ENCODE results near the gene GLRX3. TPM values are rescaled to one million over a fixed set of nuclear protein-coding genes. Genes with fewer than 3 reads are reported as not detected.

Gene GLRX3
- total and polyA plus RNA-seq, 2 of the 13 experiments (the other 11 are each of a cell fraction or from before 2014, with no cell fraction given): 91.4 to 135 TPM

DNA sequence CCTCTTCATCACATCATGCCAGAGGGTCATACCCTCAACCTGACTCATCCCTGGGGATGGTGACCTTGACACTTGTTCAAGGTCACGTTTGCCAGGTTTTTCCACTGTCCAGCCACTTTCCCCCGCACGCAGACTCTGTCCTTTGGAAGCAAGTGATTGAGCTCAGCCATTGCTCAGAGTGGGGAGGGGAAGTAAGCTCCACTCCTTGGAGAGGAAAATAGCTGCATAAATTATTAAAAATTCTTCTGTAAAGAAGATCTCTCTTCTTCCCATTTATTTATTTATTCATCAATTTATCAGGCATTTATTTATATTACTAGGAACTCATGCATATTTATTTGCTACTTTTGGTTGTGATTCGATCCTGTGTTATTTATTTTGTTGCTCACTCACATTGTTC, 88.0 kb downstream of the GLRX3 start:
- ATAC-seq: no peak
- Histone ChIP-seq H3K4me1 (ENCODE audit: insufficient read depth, low read length) (no peaks in the 10 kb centered on the region), H2AFZ (ENCODE audit: low read length) (no peak overlapping the region), H3K4me2 (ENCODE audit: low read depth, low read length) (no peak overlapping the region), H3K27ac (ENCODE audit: extremely low read length, insufficient read depth, low read length) (no peak overlapping the region), H3K27me3 (ENCODE audit: control insufficient read depth in 1 of 2, insufficient read depth in 2 of 2, low read length in 2 of 2) (peaks cover 0 to 3% of the 10 kb centered on the region in 2 experiments; a peak in 2 of 5 replicates), H3K79me2 (ENCODE audit: insufficient read depth, low read length) (no peaks in the 10 kb centered on the region), H3K36me3 (replicated peaks in 1 of 2; ENCODE audit: control insufficient read depth in 1 of 2, insufficient read depth in 2 of 2, low read length in 2 of 2) (no peaks in the 10 kb centered on the region), H3K9ac (ENCODE audit: insufficient read depth, low read depth, low read length) (no peak overlapping the region), H4K20me1 (ENCODE audit: insufficient read depth, low read length) (no peaks in the 10 kb centered on the region), H3K9me3 (ENCODE audit: low read length) (peaks cover 24% of the 10 kb centered on the region), H3K4me3 (replicated peaks in 1 of 3; ENCODE audit: insufficient read depth in 1 of 3, low read depth in 2 of 3, low read length in 3 of 3) (no peak overlapping the region)
- 12% methylated on average over 4 of the region's 4 CpGs for WGBS (ENCODE audit: low lambda C conversion rate)
- intact Hi-C loops (cut with micrococcal nuclease; ENCODE audit: unreplicated experiment): no loop called here
- DNase-seq (ENCODE audit: low spot score): no peak
- in situ Hi-C loops (cut with HindIII; ENCODE audit: extremely low pct_ligation_motif_present, low pct_unique_long_range_greater_than_20kb): no loop called here
- no peak for FAIRE-seq
- CTCF ChIA-PET (ENCODE audit: low intra/inter-chr PET ratio, low total read pairs): no interaction called here
- TF ChIP-seq REPIN1 (CRISPR knock-in tag; IDR thresholded peaks at IDR 0.05; ENCODE audit: borderline replicate concordance, low read depth): no peak
- TF ChIP-seq, protein P1, sequence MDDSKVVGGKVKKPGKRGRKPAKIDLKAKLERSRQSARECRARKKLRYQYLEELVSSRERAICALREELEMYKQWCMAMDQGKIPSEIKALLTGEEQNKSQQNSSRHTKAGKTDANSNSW (CRISPR knock-in tag; IDR thresholded peaks at IDR 0.05; ENCODE audit: borderline replicate concordance): no peak
- BruUV-seq (replicated peaks): no TSS peak
- POLR2A ChIA-PET: no interaction called here

DNA sequence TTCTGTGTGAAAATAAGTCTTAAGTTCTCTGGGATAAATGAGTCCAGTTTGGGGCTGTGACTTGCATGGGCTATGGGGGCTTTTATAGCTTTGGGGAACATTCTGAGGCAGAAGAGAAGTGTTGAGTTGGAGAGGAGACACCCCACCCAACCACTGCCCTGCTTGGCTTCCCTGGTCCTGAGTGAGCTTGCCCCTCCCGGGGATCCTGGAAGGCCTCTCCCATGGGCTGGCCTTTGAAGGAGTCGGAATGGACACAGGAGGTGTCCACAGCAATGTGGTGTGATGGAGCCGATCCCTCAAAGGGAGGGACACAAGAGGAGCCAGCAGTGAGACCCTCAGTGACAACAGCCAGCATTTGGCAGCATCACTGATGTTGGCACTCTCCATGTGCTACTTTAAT, 89.8 kb downstream of the GLRX3 start:
- ATAC-seq: no peak
- CTCF ChIA-PET (ENCODE audit: low intra/inter-chr PET ratio, low total read pairs): no interaction called here
- H3K9ac ChIP-seq (ENCODE audit: insufficient read depth, low read depth, low read length): no peak overlapping the region
- H4K20me1 ChIP-seq (ENCODE audit: insufficient read depth, low read length): no peaks in the 10 kb centered on the region
- H3K4me2 ChIP-seq (ENCODE audit: low read depth, low read length): no peak overlapping the region
- H2AFZ ChIP-seq (ENCODE audit: low read length): no peak overlapping the region
- peaks cover 24% of the 10 kb centered on the region for H3K9me3 ChIP-seq (ENCODE audit: low read length)
- in situ Hi-C loops (cut with HindIII; ENCODE audit: extremely low pct_ligation_motif_present, low pct_unique_long_range_greater_than_20kb) (no loop called here), intact Hi-C loops (cut with micrococcal nuclease; ENCODE audit: unreplicated experiment) (no loop called here)
- peaks cover 3 to 9% of the 10 kb centered on the region in 2 experiments; a peak in 3 of 5 replicates for H3K27me3 ChIP-seq (ENCODE audit: control insufficient read depth in 1 of 2, insufficient read depth in 2 of 2, low read length in 2 of 2)
- no TSS peak for BruUV-seq (replicated peaks)
- no peak for DNase-seq (ENCODE audit: low spot score)
- TF ChIP-seq TEAD3 (CRISPR knock-in tag; optimal IDR thresholded peaks at IDR 0.05; ENCODE audit: borderline replicate concordance) (no peak), SP4 (CRISPR knock-in tag; IDR thresholded peaks at IDR 0.05) (no peak), RFX3 (CRISPR knock-in tag; IDR thresholded peaks at IDR 0.05) (no peak), RBFOX2 (IDR thresholded peaks at IDR 0.05; ENCODE audit: low read depth, low read length) (no peak), GTF2F1 (IDR thresholded peaks at IDR 0.05; ENCODE audit: low read length) (no peak), SIN3A (IDR thresholded peaks at IDR 0.05; ENCODE audit: borderline replicate concordance, low read depth, low read length) (no peak), EED (CRISPR knock-in tag; IDR thresholded peaks at IDR 0.05) (no peak), ZNF703 (CRISPR knock-in tag; IDR thresholded peaks at IDR 0.05; ENCODE audit: borderline replicate concordance) (no peak), POLR2A (IDR thresholded peaks at IDR 0.05; ENCODE audit: insufficient read depth in 1 of 2, low read depth in 2 of 2, low read length in 2 of 2) (no peak), ZBTB7A (CRISPR knock-in tag; IDR thresholded peaks at IDR 0.05) (no peak), SMC3 (IDR thresholded peaks at IDR 0.05; ENCODE audit: low read length) (no peak)
- TF ChIP-seq, protein P2, sequence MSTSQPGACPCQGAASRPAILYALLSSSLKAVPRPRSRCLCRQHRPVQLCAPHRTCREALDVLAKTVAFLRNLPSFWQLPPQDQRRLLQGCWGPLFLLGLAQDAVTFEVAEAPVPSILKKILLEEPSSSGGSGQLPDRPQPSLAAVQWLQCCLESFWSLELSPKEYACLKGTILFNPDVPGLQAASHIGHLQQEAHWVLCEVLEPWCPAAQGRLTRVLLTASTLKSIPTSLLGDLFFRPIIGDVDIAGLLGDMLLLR (CRISPR knock-in tag; IDR thresholded peaks at IDR 0.05): no peak
- TF ChIP-seq, protein P3, sequence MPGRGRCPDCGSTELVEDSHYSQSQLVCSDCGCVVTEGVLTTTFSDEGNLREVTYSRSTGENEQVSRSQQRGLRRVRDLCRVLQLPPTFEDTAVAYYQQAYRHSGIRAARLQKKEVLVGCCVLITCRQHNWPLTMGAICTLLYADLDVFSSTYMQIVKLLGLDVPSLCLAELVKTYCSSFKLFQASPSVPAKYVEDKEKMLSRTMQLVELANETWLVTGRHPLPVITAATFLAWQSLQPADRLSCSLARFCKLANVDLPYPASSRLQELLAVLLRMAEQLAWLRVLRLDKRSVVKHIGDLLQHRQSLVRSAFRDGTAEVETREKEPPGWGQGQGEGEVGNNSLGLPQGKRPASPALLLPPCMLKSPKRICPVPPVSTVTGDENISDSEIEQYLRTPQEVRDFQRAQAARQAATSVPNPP (CRISPR knock-in tag; IDR thresholded peaks at IDR 0.05): no peak
- TF ChIP-seq, protein P4, sequence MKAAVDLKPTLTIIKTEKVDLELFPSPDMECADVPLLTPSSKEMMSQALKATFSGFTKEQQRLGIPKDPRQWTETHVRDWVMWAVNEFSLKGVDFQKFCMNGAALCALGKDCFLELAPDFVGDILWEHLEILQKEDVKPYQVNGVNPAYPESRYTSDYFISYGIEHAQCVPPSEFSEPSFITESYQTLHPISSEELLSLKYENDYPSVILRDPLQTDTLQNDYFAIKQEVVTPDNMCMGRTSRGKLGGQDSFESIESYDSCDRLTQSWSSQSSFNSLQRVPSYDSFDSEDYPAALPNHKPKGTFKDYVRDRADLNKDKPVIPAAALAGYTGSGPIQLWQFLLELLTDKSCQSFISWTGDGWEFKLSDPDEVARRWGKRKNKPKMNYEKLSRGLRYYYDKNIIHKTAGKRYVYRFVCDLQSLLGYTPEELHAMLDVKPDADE (CRISPR knock-in tag; IDR thresholded peaks at IDR 0.05): no peak
- H3K4me1 ChIP-seq (ENCODE audit: insufficient read depth, low read length): no peaks in the 10 kb centered on the region
- FAIRE-seq: no peak
- WGBS (ENCODE audit: low lambda C conversion rate): no CpG with 5 or more reads among the region's 3 CpGs
- POLR2A ChIA-PET: no interaction called here
- H3K36me3 ChIP-seq (replicated peaks in 1 of 2; ENCODE audit: control insufficient read depth in 1 of 2, insufficient read depth in 2 of 2, low read length in 2 of 2): no peaks in the 10 kb centered on the region
- no peak overlapping the region for H3K27ac ChIP-seq (ENCODE audit: extremely low read length, insufficient read depth, low read length)
- H3K4me3 ChIP-seq (replicated peaks in 1 of 3; ENCODE audit: insufficient read depth in 1 of 3, low read depth in 2 of 3, low read length in 3 of 3): no peak overlapping the region
- no peaks in the 10 kb centered on the region for H3K79me2 ChIP-seq (ENCODE audit: insufficient read depth, low read length)

All from HepG2 (cell line).